SIG-M5 treated with dmso at 0.1 percent for 504 hours (cell line): Measurements from ENCODE around the gene CEP152.

Experiments
- DNase-seq: peaks from one replicate; lab custom pipeline; 2025; ENCODE audit not compliant: unreplicated experiment; lab: John Stamatoyannopoulos, UW

CEP152 gene

DNA sequence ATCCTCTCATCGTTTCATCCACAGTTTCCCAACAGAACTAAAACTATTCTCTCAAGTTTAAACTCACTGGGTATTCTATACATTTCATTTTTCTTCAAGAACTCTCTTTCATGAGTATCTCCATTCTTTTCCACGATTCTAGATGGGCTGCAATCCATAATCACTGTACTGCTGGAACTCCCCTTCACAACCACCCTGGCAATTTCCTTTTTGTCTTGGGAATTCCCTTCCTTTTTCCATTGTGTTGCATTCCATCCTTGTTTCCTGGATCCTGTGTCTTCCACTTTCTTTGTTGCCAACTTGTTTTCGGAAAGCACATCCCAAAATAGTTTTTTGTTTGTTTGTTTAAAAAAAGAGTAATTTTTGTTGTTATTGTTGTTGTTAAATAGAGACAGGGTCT, 98.3 kb downstream of the CEP152 start:
- no peak for DNase-seq

DNA sequence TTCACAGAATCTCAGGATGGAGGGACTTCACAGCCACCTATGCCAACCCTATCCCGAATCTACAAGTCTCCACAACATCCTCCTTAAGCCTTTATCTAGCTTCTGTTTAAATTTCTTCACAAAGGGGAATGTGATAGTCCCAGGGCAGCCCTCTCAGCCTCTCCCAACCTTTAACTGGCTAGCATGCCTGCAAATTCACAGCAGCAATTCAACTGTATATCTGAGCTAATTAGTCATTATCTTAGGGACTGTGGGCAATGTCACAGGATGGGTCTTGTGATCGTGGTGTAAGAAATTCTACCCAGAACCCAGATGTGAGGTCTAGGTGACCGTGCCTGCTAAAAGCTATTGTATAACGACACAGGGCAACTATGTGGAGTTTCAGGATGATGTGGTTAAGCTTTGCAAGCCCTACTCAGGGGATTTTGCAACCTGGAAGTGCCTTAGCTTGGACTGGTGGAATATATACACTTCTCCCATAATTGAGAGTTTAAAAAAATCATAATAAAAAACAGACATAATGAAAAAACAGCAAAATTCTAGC, 99.8 kb downstream of the CEP152 start:
- peak; percentile 15 for DNase-seq

DNA sequence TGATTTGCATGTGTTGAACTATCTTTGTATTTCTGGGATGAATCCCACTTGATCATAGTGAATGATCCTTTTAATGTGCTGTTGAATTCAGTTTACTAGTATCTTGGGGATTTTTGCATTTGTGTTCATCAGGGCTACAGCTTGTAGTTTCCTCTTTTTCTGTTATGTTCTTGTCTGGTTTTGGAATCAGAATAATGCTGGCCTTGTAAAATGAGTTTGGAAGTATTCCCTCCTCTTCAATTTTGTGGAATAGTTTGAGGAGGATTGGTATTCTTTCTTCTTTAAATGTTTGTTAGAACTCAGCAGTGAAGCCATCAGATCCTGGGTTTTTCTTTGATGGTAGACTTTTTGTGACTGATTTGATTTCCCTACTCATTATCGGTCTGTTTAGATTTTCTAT, 102.2 kb downstream of the CEP152 start:
- no peak for DNase-seq

DNA sequence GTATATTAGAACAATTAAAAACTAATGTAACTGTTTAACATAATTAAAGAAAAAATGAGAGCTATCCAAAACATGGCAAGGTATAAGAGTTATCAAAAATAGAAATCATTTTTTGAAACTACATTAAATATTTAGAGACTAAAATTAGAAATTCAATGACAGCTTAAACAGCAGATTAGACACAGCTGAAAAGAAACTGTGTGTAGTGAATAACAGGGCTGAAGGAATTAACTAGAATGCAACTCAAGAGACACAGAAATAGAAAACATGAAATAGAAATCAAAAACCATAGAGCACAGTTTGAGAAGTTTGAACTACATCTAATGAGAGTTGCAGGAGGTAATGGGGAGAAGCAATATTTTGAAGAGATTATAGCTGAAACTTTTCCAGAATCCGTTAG, 105.5 kb downstream of the CEP152 start:
- DNase-seq = no peak

DNA sequence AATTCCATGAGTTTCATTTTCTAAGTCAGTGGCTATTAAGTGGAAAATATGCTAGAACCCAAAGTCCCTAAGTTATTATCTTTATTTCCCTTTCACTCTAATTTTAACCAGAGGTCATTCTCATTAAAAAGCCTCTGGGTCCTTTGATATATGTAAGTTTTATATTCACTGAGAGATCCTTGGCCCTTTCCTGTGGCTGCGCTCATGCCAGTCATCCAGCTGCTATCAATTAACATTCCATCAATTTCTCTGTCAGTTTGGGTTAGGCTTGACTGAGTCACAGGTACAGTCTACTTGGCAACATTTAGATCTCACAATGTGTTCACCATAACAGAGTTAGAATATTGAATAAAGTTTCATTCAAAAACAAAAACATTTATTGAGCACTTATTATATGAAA, 107.3 kb downstream of the CEP152 start:
- DNase-seq = no peak

DNA sequence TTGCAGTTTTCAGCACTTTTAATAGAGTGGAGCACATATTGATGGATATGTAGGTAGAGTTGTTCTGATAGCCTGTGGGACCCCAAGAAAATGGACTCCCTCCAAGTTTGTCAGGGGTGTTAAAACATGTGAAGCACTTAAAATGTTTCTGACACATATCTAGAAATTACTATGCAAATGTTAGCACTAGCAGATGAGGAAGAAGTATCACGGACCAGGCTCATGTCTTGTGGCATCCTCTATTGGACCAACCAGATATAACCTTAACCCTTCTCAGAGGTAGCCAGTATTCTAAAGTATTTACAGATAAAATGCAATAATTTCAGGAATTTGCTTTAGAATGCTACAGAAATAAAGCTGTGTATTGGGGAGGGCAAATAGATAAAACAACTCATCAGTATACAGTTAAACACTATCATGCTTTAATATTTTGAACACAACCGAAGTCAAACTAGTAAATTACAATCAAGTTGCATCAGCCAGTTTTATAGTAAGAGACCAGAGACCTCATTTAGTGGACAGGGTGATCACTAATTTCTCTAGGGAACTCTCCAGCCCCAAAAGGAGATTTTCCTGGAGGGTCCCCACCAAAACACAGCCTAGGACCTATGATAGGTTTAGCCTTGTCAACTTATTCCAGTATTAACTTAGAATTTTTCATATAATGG, 108.2 kb downstream of the CEP152 start:
- DNase-seq = no peak

DNA sequence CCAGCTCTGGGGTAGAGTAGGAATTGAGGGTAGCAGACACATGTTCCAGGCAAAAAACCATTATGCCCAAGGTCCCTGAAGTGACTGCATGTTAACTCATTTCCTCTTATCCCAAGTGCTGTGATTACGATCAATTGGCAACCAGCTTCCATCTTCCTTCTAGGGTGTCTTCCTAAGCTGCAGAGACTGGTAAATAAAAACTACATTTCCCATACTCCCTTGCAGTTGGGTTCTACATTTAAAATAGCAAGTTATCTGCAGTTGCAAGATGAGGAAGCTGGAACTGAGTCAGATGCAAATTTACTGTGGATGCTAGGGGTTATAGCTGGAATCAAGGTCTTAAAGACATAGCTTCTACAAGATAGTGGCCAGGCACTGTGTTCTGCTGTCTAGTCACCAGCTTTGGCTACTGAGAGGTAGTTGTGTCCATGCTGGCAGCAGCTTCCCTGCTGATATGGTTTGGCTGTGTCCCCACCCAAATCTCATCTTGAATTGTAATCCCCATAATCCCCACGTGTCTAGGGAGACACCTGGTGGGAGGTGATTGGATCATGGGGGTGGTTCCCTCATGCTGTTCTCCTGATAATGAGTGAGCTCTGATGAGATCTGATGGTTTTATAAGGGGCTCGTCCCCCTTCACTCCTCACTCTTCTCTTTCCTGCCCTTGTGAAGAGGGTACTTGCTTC, 114.1 kb downstream of the CEP152 start:
- peak; percentile 16 for DNase-seq

DNA sequence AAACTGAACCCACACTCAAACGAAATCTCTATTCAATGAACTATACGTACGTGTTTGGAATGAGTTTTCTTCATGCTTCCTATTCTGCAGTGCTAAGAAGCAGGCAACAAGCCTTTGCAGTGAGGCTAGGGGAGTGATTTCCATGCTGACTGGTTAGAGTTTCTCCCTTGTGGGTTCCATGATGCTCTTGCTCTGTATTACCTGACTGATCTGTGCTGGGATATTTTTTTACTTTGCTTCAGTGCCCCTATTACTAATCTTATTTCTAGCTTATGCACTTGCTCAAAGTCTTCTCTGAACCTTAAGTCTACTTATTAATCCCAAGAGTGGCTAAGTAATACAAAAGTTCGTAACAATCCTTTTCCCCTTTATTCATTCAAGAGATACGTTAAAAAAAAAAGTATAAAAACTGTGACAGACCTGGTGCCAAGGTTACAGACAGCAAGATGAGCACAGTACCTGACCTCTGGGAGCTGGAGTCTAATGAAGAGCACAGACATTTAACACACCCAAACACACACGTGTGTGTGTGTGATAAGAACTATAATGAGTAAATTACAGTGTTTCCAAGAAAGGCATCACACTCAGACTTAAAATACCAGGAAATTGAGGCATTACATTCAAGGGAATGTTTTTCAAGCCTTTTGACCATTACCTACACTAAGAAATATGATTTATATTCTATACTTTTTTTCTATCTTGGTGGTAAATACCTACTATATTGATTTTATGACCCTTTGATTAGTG, 114.9 kb downstream of the CEP152 start:
- no peak for DNase-seq

DNA sequence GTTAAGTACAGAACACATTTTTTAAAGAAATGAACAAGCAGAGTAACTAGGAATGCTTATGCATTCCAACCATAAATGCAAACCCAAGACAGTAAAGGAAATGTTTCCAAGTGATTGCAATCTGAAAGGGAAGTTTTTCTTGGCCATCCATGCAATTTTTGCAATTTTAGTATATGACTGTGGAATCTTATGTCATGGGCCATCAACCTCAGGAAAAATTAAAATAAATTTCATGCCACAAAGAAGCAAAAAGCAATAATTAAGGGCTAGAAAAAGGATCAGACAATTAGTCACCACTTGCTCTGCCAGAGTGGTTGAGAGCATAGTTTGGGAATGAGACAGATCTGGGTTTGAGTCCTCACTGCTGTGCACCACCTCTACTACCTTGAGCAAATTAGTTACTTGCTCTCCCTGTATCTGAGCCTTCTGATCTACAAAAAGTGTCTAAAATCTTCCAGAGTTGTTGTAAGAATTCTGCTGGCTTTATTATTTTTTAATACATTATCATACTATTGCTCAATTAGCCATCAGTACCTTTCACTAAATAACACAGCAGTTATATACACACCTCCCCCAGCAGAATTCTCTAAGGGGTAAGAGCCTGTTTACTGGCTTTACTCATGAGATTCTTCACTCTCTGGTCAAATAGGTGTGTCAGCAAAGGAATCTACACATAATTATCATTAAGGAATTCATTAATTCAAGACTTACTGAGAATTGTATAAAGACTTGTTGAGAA, 115.6 kb downstream of the CEP152 start:
- DNase-seq = no peak

DNA sequence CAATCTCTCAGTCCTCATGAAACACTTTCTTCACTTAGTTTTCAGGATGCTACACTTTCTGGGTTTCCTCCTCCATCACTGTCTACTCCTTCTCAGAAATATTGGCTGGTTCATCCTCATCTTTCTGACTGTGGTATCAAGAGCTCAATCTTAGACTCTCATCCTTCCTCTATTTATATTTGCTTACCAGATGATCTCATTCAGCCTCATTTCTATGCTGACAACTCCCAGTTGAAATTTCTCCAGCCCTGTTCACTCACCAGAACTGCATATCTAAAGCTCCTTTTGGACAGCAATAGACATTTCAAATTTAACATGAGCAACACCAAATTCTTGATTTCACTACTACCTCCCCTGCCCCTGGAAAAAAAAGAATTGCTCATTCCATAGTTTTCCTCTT, 117.4 kb downstream of the CEP152 start:
- DNase-seq = no peak

DNA sequence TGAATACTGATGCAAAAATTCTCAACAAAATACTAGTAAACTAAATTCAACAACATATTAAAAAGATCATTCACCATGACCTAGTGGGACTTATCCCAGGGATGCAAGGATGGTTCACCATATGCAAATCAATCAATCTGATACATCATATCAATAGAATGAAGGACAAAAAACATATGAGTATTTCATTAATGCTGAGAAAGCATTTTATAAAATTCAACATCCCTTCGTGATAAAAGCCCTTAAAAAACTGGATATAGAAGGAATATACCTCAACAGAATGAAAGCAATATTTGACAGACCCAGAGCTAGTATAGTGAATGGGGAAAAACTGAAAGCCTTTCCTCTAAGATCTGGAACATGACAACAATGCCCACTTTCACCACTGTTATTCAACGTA, 122.4 kb downstream of the CEP152 start:
- no peak for DNase-seq
